GM18951 (cell line): ENCODE measurements around the gene MUC21.
"Not testable (repeated sequence)": the region's sequence is repeated elsewhere in the genome, so short reads cannot be mapped to it uniquely, and the experiment has no call there.

Experiments used
- POLR2A ChIP-seq: IDR thresholded peaks from 4 replicates; pipeline ENCODE4 v1.6.1; 2011; ENCODE audit warnings: mild to moderate bottlenecking; ENCODE audit not compliant: insufficient read length, insufficient read depth; ENCODE audit errors: extremely low read depth
- in situ Hi-C: fragments of 300-500 bp; cut with MboI; formaldehyde crosslinking; loops from one replicate; pipeline ENCODE4 v1.12.0; 2022; ENCODE audit warnings: low sequenced_read_pairs, mixed read lengths, inconsistent platforms; ENCODE audit not compliant: unreplicated experiment

The MUC21 gene

DNA sequence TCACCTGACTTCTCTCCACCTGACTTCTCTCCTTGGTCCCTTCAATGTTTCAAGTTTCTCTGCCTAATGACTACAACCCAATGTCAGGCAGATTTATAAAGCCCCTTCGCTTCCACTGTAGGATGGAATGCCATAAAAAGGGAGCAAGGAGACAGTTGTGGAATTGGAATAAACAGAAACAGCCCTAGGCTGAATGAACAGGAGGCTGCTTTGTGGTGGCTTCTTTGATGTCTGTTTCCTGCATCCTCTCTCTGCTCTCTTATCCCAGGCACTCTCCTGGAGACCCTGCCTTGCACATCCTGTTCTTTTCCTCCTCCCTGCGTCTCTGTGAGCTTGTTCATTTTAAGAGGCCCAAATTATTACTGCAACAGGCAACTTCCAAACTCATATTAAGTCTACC lies 25.8 kb upstream of the MUC21 start:
- no peak for TF ChIP-seq POLR2A
- in situ Hi-C loops, result no loop called here

GRCh38 chr6:30960907-30961673 lies 22.4 kb upstream of the MUC21 start:
- no peak for TF ChIP-seq POLR2A

DNA sequence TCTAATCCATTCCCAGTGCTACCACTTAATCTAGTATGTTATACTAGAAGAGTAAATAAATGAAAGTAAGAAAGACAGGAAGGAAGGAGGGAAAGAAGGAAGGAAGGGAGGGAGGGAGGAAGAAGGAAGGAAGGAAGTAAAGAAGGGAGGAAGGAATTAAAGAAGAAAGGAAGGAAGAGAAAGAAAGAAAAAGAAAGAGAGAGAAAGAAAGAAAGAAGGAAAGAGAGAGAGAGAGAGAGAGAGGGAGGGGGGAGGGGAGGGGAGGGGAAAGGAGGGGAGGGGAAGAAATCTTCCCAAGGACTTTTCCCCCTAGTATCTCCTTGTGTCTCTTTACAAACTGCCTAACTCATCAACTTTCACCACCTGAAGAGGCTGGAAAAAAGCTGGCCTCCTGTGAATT lies 20.8 kb upstream of the MUC21 start:
- in situ Hi-C loops, result no loop called here
- TF ChIP-seq POLR2A, result no peak

More at GRCh38 chr6:30960907-30961673, 22.4 kb upstream of the MUC21 start:
- in situ Hi-C loops, result no loop called here

DNA sequence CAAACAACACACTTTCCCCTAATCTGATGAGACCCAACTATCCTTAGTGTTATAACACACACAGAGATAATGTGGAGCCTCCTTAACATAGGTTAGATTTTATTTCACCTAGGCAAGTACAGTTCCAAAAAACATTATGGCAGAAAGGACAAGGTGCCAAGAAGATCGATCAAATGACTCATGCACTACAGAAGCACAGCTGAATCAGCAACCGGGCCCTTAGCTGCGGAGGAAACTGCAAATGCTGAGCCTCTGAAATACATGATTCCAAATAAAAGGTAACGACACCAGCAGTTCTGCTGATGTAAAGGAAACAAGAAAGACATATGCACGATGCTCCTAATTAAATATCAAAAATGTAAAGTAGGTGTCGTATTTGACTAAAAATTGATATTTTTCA lies 19.9 kb upstream of the MUC21 start:
- TF ChIP-seq POLR2A, result no peak
- in situ Hi-C loops, result no loop called here

DNA sequence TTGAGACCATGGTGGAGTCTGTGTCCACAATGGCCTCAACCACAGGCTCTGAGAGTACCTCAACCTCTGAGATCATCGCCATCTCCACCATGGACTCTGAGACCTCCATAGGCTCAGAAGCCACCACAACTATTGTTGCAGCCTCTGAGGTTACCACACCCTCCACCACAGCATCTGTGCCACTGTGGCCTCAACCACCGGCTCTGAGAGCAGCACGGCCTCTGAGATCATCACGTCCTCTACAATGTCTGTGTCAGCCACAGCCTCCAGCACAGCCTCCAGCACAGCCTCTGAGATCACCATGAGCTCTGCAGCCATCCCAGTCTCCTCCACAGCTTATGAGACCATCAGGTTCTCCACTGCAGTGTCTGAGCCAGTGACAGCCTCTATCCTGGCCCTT lies 19.4 kb upstream of the MUC21 start:
- no peak for TF ChIP-seq POLR2A
- in situ Hi-C loops, result no loop called here

- TF ChIP-seq POLR2A, result no peak
- in situ Hi-C loops, result no loop called here
Measured at GRCh38 chr6:30965140-30965601, 18.3 kb upstream of the MUC21 start.

DNA sequence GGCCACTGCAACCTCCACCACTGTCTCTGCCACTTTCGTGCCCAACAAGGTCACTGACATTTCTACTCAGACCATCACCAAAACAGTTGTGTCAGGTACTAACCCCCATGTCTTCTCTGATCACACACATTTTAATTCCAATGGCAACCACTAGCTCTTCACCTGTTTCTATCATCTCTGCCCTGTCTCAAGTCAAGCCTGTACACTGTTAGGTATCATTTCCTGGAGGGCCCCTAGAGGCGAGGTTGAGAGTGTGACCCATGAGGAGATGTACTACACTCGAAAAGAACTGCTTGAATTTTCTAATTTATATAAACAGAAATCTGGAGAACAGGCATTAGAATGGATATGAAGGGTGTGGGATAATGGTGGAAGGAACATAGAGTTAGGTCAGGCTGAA lies 17.4 kb upstream of the MUC21 start:
- no peak for TF ChIP-seq POLR2A
- in situ Hi-C loops, result no loop called here

DNA sequence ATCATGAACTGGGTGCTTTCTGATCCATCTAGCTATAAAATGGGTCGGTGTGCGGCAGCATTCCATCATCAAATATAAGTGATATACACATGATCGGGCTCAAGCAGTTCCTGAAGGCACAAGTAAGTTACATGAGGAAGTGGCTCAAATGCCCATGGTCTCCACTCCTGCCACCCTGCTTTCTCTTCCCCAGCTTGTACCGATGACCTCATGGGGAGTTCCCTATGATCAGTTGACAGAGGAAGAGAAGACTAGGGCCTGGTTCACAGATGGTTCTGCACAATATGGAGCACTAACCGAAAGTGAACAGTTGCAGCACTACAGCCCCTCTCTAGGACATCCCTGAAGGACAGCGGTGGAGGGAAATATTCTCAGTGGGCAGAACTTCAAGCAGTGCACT lies 14.3 kb upstream of the MUC21 start:
- in situ Hi-C loops, result not testable (repeated sequence)

GRCh38 chr6:30970946-30971345 lies 12.6 kb upstream of the MUC21 start:
- TF ChIP-seq POLR2A, result no peak
- in situ Hi-C loops, result no loop called here

DNA sequence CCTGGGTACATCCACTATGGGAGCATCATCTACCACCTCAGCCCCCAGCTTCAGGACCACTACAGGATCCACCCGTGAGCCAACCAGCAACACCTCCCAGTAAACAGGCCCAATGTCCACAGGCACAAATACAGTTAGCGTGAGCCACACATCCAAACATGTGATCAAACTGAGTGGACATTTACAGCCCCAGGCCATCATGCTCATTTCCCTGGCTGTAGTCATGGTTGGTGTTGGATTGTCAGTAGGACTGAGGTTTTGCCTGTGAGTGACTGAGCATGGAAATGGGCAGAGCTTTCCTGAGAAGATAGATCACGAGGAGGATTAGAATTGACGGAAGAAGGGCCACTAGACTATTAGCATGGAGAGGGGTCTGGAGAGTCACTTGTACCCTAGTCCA lies 10.7 kb upstream of the MUC21 start:
- in situ Hi-C loops, result no loop called here

DNA sequence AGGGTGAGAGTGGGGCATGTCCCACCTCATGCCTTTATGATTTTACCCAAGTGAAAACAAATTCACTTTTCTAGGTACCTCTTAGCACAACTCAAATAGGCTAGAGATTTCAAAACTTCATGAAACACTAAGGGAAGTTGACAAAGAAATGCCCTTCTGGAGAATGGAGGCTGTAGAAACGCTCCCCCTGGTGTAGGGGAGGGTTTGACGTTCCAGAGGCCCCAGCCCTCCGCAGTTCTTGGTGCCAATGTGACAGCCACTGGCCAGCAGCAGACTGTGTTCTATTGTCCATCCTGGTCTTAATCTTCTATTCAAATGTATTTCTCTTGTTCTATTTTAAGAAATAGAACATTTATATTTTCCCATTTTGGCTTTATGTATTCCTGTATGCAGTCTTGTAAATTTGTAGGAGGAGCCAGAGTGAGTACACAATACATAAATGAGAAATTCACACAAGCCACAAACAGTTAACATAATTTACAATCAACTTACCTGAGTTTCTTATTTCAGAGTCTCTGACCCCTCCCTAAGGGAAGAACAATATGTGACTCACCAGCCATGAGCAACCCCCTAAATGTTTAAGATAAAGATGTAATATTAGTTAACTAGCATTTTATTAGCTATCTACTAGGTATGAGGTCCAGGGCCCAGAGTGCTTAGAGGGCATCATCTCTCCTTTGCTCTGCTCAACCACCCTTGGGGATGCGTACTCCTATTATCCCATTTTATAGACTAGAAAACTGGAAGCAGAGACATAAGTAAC lies 8.8 kb upstream of the MUC21 start:
- in situ Hi-C loops, result no loop called here
- TF ChIP-seq POLR2A, result no peak

More for the DNA sequence above, 10.7 kb upstream of the MUC21 start:
- TF ChIP-seq POLR2A, result no peak

DNA sequence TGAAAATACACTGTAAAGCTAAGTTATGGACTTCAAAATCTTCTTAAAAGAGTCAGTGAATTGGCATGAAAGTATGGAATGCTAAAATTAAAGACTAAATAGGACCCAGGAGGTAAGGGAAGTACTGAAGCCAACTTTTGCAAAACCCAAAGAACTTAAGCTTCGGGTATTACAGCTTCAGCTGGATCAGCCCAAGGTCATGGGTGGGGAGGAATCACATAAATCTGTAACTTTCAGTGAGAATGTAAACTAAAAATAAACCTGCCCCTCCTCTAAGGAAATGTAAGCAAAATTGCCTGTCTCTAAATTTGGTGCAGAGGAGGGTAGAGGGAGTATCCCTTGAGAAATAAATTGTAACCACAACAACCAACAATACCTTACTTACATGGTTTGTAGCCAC lies 4.4 kb upstream of the MUC21 start:
- TF ChIP-seq POLR2A, result no peak
- in situ Hi-C loops, result no loop called here

- in situ Hi-C loops, result no loop called here
- no peak for TF ChIP-seq POLR2A
Measured at GRCh38 chr6:30979690-30980089, 3.8 kb upstream of the MUC21 start.
